ENCODE measurements around the gene COMT. TPM values are rescaled to one million over a fixed set of nuclear protein-coding genes. Genes with fewer than 3 reads are reported as not detected.

COMT gene
- total and polyA plus RNA-seq, 9 of the 15 experiments (the other 6 are each of a cell fraction or from before 2014, with no cell fraction given), result 12.5 to 351 (median 155) TPM

- TF ChIP-seq RREB1 (CRISPR knock-in tag; IDR thresholded peaks at IDR 0.05) (peak; percentile 65; the same call in 1 of the 2 replicates), WHSC1 (IDR thresholded peaks at IDR 0.05; ENCODE audit: low read length) (peak; percentile 97), KLF1 (tag; IDR thresholded peaks at IDR 0.05) (peak; percentile 53; the same call in 1 of the 2 replicates), KAT2B (IDR thresholded peaks at IDR 0.05; ENCODE audit: low read depth, low read length) (peak; percentile 35), SRSF7 (optimal IDR thresholded peaks at IDR 0.05; ENCODE audit: low read depth, low read length) (no peak), THAP7 (CRISPR knock-in tag; IDR thresholded peaks at IDR 0.05) (0 out of 2 replicates have a peak, but pooled peaks have one; percentile 66), RBM15 (IDR thresholded peaks at IDR 0.05; ENCODE audit: insufficient read depth, low read length) (no peak), ZNF431 (CRISPR knock-in tag; IDR thresholded peaks at IDR 0.05) (no peak), MAFK (IDR thresholded peaks at IDR 0.05; ENCODE audit: low read length) (no peak; the same call in 1 of the 2 replicates), CREB1 (IDR thresholded peaks at IDR 0.05) (0 out of 2 replicates have a peak, but pooled peaks have one; percentile 6), CREB1 (CRISPR knock-in tag; IDR thresholded peaks at IDR 0.05) (no peak), TBP (optimal IDR thresholded peaks at IDR 0.05; ENCODE audit: low read depth, low read length) (peak; percentile 32), STAG1 (CRISPR knock-in tag; IDR thresholded peaks at IDR 0.05; ENCODE audit: borderline replicate concordance) (no peak)
Measured at GRCh38 chr22:19987394-19988306, 46.1 kb downstream of the COMT start (continued).
